Smooth muscle cell (in vitro differentiated cells): ENCODE results near the gene TMEM40. TPM values are rescaled to one million over a fixed set of nuclear protein-coding genes. Genes with fewer than 3 reads are reported as not detected.

ENCODE experiments used
- DNase-seq: peaks from one replicate; lab custom pipeline; 2025; ENCODE audit not compliant: unreplicated experiment; lab: John Stamatoyannopoulos, UW
- H2AFZ ChIP-seq: fragments of 200-600 bp; sonication (generic); 2 replicates; pipeline ENCODE4 v1.6.0; 2016; ENCODE audit warnings: antibody characterized with exemption, low read depth, mild to moderate bottlenecking
- H3F3A ChIP-seq: fragments of 200-600 bp; sonication (generic); 2 replicates; pipeline ENCODE4 v1.6.0; 2017; ENCODE audit warnings: antibody characterized with exemption, low read depth
- H3K27ac ChIP-seq: fragments of 200-600 bp; sonication (generic); 2 replicates; pipeline ENCODE4 v1.5.1; 2016; ENCODE audit warnings: low read depth, mild to moderate bottlenecking
- H3K27me3 ChIP-seq: fragments of 200-600 bp; sonication (generic); 2 replicates; pipeline ENCODE4 v1.6.1; 2016; ENCODE audit warnings: low read depth, mild to moderate bottlenecking
- H3K36me3 ChIP-seq: fragments of 200-600 bp; sonication (generic); 2 replicates; pipeline ENCODE4 v1.5.1; 2016; ENCODE audit warnings: low read depth
- H3K4me1 ChIP-seq: fragments of 200-600 bp; sonication (generic); 2 replicates; pipeline ENCODE4 v1.5.1; 2016; ENCODE audit warnings: low read depth
- H3K4me2 ChIP-seq: fragments of 200-600 bp; sonication (generic); 2 replicates; pipeline ENCODE4 v1.6.0; 2016; ENCODE audit warnings: mild to moderate bottlenecking
- H3K4me3 ChIP-seq: fragments of 200-600 bp; sonication (generic); 2 replicates; pipeline ENCODE4 v1.5.1; 2016; ENCODE audit warnings: mild to moderate bottlenecking
- H3K79me2 ChIP-seq: fragments of 200-600 bp; sonication (generic); 2 replicates; pipeline ENCODE4 v1.6.0; 2016; ENCODE audit warnings: low read depth, mild to moderate bottlenecking
- H3K9ac ChIP-seq: fragments of 200-600 bp; sonication (generic); 2 replicates; pipeline ENCODE4 v1.6.0; 2016; ENCODE audit warnings: low read depth
- H3K9me3 ChIP-seq: fragments of 200-600 bp; sonication (generic); replicated peaks from 2 replicates; pipeline ENCODE4 v1.5.1; 2016; ENCODE audit warnings: low read depth
- H4K20me1 ChIP-seq: fragments of 200-600 bp; sonication (generic); 2 replicates; pipeline ENCODE4 v1.6.0; 2016; ENCODE audit warnings: low read depth
- WGBS: methylation state at CpG from one replicate; pipeline ENCODE4 v1.1.7; 2016; ENCODE audit warnings: low lambda C conversion rate; 5-methylcytosine and 5-hydroxymethylcytosine counted together
- polyA plus RNA-seq: library from polyadenylated mRNA; unstranded; fragments of >200 nt; fragmentation: Nextera tagmentation; extraction: Ambion mirVana; gene quantifications from 2 replicates; pipeline ENCODE4 v1.2.1, GENCODE V29; 2016
- total RNA-seq: library from RNA; depleted of rRNA; stranded (reverse); fragments of >200 nt; gene quantifications from 2 replicates; pipeline ENCODE4 v1.2.3, GENCODE V29; 2014
- TF ChIP-seq, protein P1 (sequence below): fragments of 200-600 bp; sonication (generic); IDR thresholded peaks from 2 replicates; pipeline ENCODE4 v1.5.1; 2017; ENCODE audit warnings: borderline replicate concordance, mild to moderate bottlenecking, antibody characterized with exemption; ENCODE audit not compliant: insufficient read depth, poor library complexity, severe bottlenecking

TMEM40 gene
- total and polyA plus RNA-seq, 2 experiments from 2014 or later = 6.7 to 6.8 TPM

DNA sequence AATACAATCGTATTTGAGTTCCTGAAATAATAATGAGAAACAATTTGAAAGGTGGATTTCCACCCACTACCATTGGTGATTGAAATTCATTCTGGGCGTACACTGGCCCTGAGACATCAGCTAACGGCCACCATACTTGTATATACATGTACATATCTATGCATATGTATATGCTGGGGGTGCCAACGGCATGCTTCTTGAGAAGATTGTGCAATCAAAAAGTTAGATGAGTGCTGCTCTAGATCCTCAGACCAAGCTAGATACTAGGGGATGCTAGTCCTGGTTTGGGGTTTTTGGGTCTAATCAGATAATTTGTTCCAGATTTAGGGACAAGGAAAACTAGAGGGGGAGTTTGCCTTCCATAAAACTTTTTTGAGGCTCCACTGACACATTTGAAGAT, 2.9 kb downstream of the TMEM40 start:
- no peaks in the 10 kb centered on the region for H3K9me3 ChIP-seq
- H3K27ac ChIP-seq = no peak overlapping the region
- H3K4me1 ChIP-seq = no peaks in the 10 kb centered on the region
- TF ChIP-seq, protein P1, sequence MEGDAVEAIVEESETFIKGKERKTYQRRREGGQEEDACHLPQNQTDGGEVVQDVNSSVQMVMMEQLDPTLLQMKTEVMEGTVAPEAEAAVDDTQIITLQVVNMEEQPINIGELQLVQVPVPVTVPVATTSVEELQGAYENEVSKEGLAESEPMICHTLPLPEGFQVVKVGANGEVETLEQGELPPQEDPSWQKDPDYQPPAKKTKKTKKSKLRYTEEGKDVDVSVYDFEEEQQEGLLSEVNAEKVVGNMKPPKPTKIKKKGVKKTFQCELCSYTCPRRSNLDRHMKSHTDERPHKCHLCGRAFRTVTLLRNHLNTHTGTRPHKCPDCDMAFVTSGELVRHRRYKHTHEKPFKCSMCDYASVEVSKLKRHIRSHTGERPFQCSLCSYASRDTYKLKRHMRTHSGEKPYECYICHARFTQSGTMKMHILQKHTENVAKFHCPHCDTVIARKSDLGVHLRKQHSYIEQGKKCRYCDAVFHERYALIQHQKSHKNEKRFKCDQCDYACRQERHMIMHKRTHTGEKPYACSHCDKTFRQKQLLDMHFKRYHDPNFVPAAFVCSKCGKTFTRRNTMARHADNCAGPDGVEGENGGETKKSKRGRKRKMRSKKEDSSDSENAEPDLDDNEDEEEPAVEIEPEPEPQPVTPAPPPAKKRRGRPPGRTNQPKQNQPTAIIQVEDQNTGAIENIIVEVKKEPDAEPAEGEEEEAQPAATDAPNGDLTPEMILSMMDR = no peak
- no peaks in the 10 kb centered on the region for H3K27me3 ChIP-seq
- H3K79me2 ChIP-seq = no peaks in the 10 kb centered on the region
- no peak overlapping the region for H3K4me3 ChIP-seq
- DNase-seq = no peak
- no peaks in the 10 kb centered on the region for H4K20me1 ChIP-seq
- H3K4me2 ChIP-seq = no peak overlapping the region
- no peak overlapping the region for H3K9ac ChIP-seq
- WGBS = 90% methylated on average over 4 of the region's 4 CpGs
- no peaks in the 10 kb centered on the region for H3F3A ChIP-seq
- no peaks in the 10 kb centered on the region for H3K36me3 ChIP-seq
- H2AFZ ChIP-seq = no peak overlapping the region

DNA sequence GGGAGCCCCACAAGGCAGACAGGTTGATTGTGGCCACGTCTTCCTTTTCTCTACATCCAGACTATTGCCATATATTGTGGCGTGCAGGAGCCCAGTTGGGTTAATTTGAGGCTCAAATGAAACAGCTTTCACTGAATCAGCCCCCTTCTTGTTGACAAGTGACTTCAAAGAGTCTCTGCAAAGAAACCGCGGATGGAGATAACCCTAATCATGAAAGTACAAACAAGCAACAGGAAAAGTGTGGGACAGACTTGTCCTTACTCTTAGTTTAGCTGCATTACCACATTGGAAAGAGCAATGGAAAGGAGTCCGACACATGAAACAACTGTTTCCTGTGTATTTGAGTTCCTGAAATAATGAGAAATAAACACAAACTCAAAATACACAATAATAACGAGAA, 3.3 kb downstream of the TMEM40 start:
- WGBS = 52% methylated on average over 6 of the region's 6 CpGs
- Histone ChIP-seq H3K36me3 (no peaks in the 10 kb centered on the region), H4K20me1 (no peaks in the 10 kb centered on the region), H3K4me3 (no peak overlapping the region), H3K9ac (no peak overlapping the region), H3K27ac (no peak overlapping the region), H3K4me1 (no peaks in the 10 kb centered on the region), H3K9me3 (no peaks in the 10 kb centered on the region), H3K27me3 (no peaks in the 10 kb centered on the region), H3F3A (peaks cover 4% of the 10 kb centered on the region), H2AFZ (no peak overlapping the region), H3K4me2 (no peak overlapping the region), H3K79me2 (no peaks in the 10 kb centered on the region)
- TF ChIP-seq, protein P1 = no peak
- DNase-seq = no peak

DNA sequence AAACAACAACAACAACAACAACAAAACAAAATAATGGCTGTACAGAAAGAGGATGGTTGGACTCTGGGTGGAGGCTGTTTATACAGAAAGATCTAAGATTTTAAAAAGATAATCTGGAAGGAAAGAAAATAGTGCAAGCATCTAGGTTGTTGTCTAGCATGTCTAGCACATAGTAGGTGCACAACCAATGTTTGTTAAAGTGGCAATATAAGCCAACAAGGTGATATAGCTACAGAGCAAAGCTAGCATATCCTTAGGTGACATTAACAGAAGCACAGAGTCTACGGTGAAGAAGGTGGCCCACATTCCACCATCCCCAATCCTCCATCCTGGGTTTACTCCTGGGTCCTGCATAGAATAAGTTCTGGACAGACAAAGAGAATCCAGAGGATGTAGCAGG, 4.7 kb downstream of the TMEM40 start:
- no peak overlapping the region for H3K4me2 ChIP-seq
- TF ChIP-seq, protein P1 = no peak

DNA sequence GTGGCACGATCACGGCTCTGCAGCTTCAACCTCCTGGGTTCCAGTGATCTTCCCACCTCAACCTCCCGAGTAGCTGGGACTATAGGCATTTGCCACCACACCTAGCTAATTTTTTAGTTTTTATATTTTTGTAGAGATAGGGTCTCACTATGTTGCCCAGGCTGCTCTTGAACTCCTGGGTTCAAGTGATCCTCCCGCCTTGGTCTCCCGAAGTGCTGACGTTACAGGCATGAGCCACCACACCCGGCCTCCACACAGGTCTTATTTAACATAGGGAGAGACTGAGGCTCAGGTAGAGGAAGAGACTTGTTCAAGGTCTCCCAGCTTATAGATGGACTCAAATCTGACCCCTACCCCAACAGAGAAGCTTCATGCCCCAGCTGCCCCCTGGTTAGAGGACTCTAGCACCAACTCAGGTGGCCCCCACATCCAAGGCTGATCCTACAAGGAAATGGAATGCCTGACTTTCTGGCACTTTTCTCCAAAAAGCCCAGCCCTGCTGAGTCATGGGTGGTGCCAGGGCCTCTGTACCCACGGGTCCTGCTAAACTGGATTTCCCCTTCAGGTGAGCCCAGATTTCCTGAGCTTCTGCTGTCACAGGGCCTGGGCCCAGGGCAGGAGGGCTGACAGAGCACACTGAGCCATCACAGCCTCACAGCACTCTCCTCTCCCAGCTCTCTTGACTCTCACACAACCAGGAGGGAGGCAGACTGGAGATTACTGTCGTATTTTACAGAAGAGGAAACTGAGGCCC, 5.6 kb downstream of the TMEM40 start:
- no peak overlapping the region for H3K4me2 ChIP-seq
- H3K9me3 ChIP-seq = no peaks in the 10 kb centered on the region
- H3K79me2 ChIP-seq = no peaks in the 10 kb centered on the region
- H3K9ac ChIP-seq = no peak overlapping the region
- H3F3A ChIP-seq = peaks cover 11% of the 10 kb centered on the region
- TF ChIP-seq, protein P1 = no peak
- DNase-seq = no peak
- H4K20me1 ChIP-seq = no peaks in the 10 kb centered on the region
- H3K27me3 ChIP-seq = no peaks in the 10 kb centered on the region
- H3K27ac ChIP-seq = peak overlapping the region; percentile 72
- H2AFZ ChIP-seq = no peak overlapping the region
- H3K4me3 ChIP-seq = no peak overlapping the region
- H3K36me3 ChIP-seq = no peaks in the 10 kb centered on the region
- WGBS = 93% methylated on average over 9 of the region's 9 CpGs
- H3K4me1 ChIP-seq = no peaks in the 10 kb centered on the region

More for the DNA sequence above, 4.7 kb downstream of the TMEM40 start:
- H3K4me3 ChIP-seq = no peak overlapping the region
- no peaks in the 10 kb centered on the region for H3K27me3 ChIP-seq
- no peak for DNase-seq
- H3K79me2 ChIP-seq = no peaks in the 10 kb centered on the region
- WGBS = 95% methylated on average over 1 of the region's 1 CpG
- H4K20me1 ChIP-seq = no peaks in the 10 kb centered on the region
- H3K4me1 ChIP-seq = no peaks in the 10 kb centered on the region
- no peak overlapping the region for H2AFZ ChIP-seq
- no peaks in the 10 kb centered on the region for H3K36me3 ChIP-seq
- no peaks in the 10 kb centered on the region for H3K9me3 ChIP-seq
- no peak overlapping the region for H3K9ac ChIP-seq
- H3F3A ChIP-seq = peaks cover 11% of the 10 kb centered on the region
- no peak overlapping the region for H3K27ac ChIP-seq
